GM19328 (cell line): ENCODE measurements around the gene SLC36A1.

Source experiments
- ATAC-seq: cut with Tn5 transposase; IDR thresholded peaks from one replicate; pipeline ENCODE4 v1.9.1; 2021; ENCODE audit warnings: mild to moderate bottlenecking, moderate library complexity; ENCODE audit not compliant: unreplicated experiment

SLC36A1 gene

GRCh38 chr5:151531581-151531980 lies 84.2 kb downstream of the SLC36A1 start:
- ATAC-seq = no peak

DNA sequence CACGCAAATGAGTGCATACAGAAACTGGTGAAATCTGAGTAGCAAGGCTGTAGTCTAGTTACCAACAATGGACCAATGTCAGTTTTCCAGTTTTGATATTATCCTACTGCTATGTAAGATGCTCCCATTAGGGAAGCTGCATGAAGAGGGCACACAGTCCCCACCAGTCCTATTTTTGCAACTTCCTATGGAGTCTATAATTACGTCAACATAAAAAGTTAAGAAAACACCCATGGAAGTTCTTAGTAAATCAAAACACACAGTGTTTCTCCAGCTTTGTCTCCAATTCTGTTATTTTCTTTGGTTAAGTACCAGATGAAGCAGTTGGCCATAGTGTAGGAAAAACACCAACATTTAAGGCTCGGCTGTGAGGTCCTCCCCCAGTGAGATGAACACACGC lies 85.0 kb downstream of the SLC36A1 start:
- no peak for ATAC-seq

DNA sequence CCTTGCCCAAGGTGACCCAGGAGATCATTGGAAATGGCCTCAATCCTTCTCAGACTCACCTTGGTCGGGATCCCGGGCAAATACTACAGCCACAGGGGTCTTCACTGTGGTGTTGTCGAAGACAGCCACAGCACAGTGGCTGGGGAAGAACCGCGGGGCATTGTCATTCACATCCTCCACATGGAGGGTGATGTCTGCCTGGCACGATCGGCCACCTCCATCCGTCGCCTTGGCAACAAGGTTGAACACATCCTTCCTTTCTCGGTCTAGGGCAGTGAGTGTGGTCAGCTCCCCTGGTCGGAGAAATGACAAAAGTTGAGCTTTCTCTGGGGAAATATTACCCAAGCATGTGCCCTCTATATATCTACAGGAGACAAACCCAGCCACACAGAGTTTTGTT lies 86.9 kb downstream of the SLC36A1 start:
- ATAC-seq = no peak

DNA sequence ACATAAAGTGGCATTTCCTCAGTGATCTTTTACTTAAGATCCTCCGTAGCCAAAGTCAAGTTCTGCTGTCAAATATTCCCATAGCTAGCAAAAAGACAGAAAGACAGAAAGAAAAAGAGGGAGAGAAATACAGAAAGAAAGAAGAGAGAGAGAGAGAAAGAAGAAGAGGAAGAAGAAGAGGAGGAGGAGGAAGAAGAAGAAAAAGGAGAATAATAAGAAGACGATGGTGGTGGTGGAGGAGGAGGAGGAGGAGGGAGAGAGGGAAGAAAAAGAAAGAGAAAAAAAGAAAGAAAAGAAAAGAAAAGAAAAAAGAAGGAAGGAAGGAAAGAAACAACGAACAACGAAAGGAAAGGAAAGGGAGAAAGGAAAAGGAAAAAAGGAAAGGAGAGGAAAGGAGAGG lies 89.6 kb downstream of the SLC36A1 start:
- no peak for ATAC-seq

- no peak for ATAC-seq
Observed at GRCh38 chr5:151541571-151541970, 94.2 kb downstream of the SLC36A1 start.
